Measurements from ENCODE around the gene LMOD1. TPM values are rescaled to one million over a fixed set of nuclear protein-coding genes. Genes with fewer than 3 reads are reported as not detected.

Gene LMOD1
- total and polyA plus RNA-seq, 2 of the 8 experiments (the other 6 are each of a cell fraction or from before 2014, with no cell fraction given): 0.77 to 1.4 TPM

DNA sequence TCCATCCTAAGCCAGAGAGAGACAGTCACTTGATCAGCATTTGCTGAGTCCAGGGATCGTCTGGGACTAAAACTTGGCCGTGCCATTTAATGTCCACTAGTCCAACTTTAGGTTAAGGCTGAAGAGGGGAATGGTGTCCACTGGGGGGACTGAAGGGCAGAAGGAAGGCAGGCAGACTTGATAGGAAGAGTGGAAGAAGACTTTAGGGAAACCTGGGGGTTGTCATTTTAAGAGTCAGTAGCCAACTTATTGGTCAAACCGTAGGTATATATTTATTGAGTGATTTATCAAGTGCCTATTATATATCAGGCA is 1.3 kb upstream of the LMOD1 start:
- H3K27ac ChIP-seq (ENCODE audit: low read depth, low read length): no peak overlapping the region
- H2BK15ac ChIP-seq (ENCODE audit: low read length): no peak overlapping the region
- H3K14ac ChIP-seq (ENCODE audit: insufficient read length): no peak overlapping the region
- no peaks in the 10 kb centered on the region for H3K79me2 ChIP-seq (ENCODE audit: control insufficient read depth in 1 of 2, insufficient read depth in 2 of 2, low read length in 2 of 2)
- no peaks in the 10 kb centered on the region for H3K9me3 ChIP-seq (ENCODE audit: insufficient read depth in 2 of 2, low read depth in 1 of 2, low read length in 1 of 2)
- no peak overlapping the region for H2AK5ac ChIP-seq (ENCODE audit: low read depth, low read length)
- DNase-seq (ENCODE audit: low read depth in 1 of 2, low spot score in 2 of 2) (no peak), FAIRE-seq (no peak)
- no peak overlapping the region for H4K8ac ChIP-seq (ENCODE audit: extremely low read depth, insufficient read depth, low read length)
- ChIA-PET POLR2A (ENCODE audit: partially characterized antibody) (no interaction called here), CTCF (ENCODE audit: partially characterized antibody) (interaction anchor here (3.3 kb wide), 1 partner anchor 52 kb away, joined by 19 read pairs; no protein-coding TSS in a partner anchor)
- no peak overlapping the region for H2BK120ac ChIP-seq (replicated peaks; ENCODE audit: low read depth, low read length)
- H3K36me3 ChIP-seq (ENCODE audit: control insufficient read depth in 2 of 4, insufficient read depth in 4 of 4, low read length in 3 of 4): no peaks in the 10 kb centered on the region; a peak in 1 of 8 replicates
- H3K56ac ChIP-seq (replicated peaks; ENCODE audit: insufficient read length, low read depth, low read length): no peak overlapping the region
- H2BK20ac ChIP-seq (ENCODE audit: low read length): no peak overlapping the region
- H4K5ac ChIP-seq (ENCODE audit: insufficient read length, low read depth, low read length): no peak overlapping the region
- no peak overlapping the region for H2AFZ ChIP-seq (ENCODE audit: low read length)
- no peak overlapping the region for H4K91ac ChIP-seq (replicated peaks; ENCODE audit: insufficient read length, low read length)
- H3K4me1 ChIP-seq (replicated peaks in 1 of 4; ENCODE audit: control insufficient read depth in 3 of 4, insufficient read depth in 4 of 4, low read length in 3 of 4): peaks cover 2 to 15% (median 5%) of the 10 kb centered on the region in 4 experiments; a peak in 6 of 7 replicates
- 74% methylated on average over 3 of the region's 3 CpGs; no CpG with 5 or more reads in 1 of the 2 experiments for WGBS, 2 experiments (ENCODE audit: extremely low coverage in 1 of 2, insufficient coverage in 1 of 2, insufficient read length in 1 of 2, insufficient replicate concordance in 2 of 2, low coverage in 1 of 2, low lambda C conversion rate in 2 of 2, missing lambda C conversion rate in 1 of 2)
- H3K23me2 ChIP-seq (ENCODE audit: low read depth, low read length): peaks cover 8% of the 10 kb centered on the region
- H4K20me1 ChIP-seq (replicated peaks in 1 of 2; ENCODE audit: control insufficient read depth in 1 of 2, insufficient read depth in 2 of 2, low read length in 2 of 2): no peaks in the 10 kb centered on the region
- H3K9ac ChIP-seq (replicated peaks in 1 of 4; ENCODE audit: extremely low read depth in 1 of 4, low read depth in 3 of 4, low read length in 3 of 4): no peak overlapping the region
- H2BK12ac ChIP-seq (ENCODE audit: low read depth, low read length): no peak overlapping the region
- no peak overlapping the region for H3K4ac ChIP-seq (replicated peaks; ENCODE audit: insufficient read length, low read depth, low read length)
- H3K18ac ChIP-seq (ENCODE audit: extremely low read depth, low read length): no peak overlapping the region
- no peak overlapping the region for H2BK5ac ChIP-seq (ENCODE audit: low read depth, low read length)
- H3K27me3 ChIP-seq (replicated peaks in 1 of 4; ENCODE audit: control insufficient read depth in 3 of 4, extremely low read depth in 1 of 4, insufficient read depth in 3 of 4, low read length in 3 of 4): peaks cover 0 to 15% (median 13%) of the 10 kb centered on the region in 4 experiments; a peak in 6 of 7 replicates
- H3K4me2 ChIP-seq (ENCODE audit: insufficient read depth in 1 of 2, low read depth in 2 of 2, low read length in 2 of 2): no peak overlapping the region
- TF ChIP-seq KDM5A (IDR thresholded peaks at IDR 0.05; ENCODE audit: low read length) (no peak), SP4 (IDR thresholded peaks at IDR 0.05; ENCODE audit: low read length) (no peak), JUND (IDR thresholded peaks at IDR 0.05; ENCODE audit: low read length) (no peak), POLR2A (IDR thresholded peaks at IDR 0.05; ENCODE audit: control extremely low read depth in 1 of 2, low read depth in 2 of 2, low read length in 2 of 2) (no peak), SUZ12 (IDR thresholded peaks at IDR 0.05; ENCODE audit: low read length) (no peak), HDAC6 (IDR thresholded peaks at IDR 0.05; ENCODE audit: low read depth, low read length) (no peak), BACH1 (IDR thresholded peaks at IDR 0.05; ENCODE audit: low read length) (no peak), TAF7 (optimal IDR thresholded peaks at IDR 0.05; ENCODE audit: borderline replicate concordance, low read depth, low read length) (no peak), TAF1 (IDR thresholded peaks at IDR 0.05; ENCODE audit: low read depth, low read length) (no peak), NANOG (IDR thresholded peaks at IDR 0.05; ENCODE audit: insufficient read depth, low read depth, low read length, poor library complexity, severe bottlenecking) (no peak)
- TF ChIP-seq, protein P1, sequence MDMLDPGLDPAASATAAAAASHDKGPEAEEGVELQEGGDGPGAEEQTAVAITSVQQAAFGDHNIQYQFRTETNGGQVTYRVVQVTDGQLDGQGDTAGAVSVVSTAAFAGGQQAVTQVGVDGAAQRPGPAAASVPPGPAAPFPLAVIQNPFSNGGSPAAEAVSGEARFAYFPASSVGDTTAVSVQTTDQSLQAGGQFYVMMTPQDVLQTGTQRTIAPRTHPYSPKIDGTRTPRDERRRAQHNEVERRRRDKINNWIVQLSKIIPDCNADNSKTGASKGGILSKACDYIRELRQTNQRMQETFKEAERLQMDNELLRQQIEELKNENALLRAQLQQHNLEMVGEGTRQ (IDR thresholded peaks at IDR 0.05; ENCODE audit: low read length): no peak
- no peaks in the 10 kb centered on the region for H3K79me1 ChIP-seq (ENCODE audit: low read depth, low read length)
- no peak overlapping the region for H3K23ac ChIP-seq (ENCODE audit: insufficient read length)
- no peak overlapping the region for H3K4me3 ChIP-seq (ENCODE audit: extremely low read depth in 1 of 4, insufficient read depth in 2 of 4, low read depth in 3 of 4, low read length in 4 of 4)
